Measurements from ENCODE around the gene KIAA1549.

KIAA1549 gene

DNA sequence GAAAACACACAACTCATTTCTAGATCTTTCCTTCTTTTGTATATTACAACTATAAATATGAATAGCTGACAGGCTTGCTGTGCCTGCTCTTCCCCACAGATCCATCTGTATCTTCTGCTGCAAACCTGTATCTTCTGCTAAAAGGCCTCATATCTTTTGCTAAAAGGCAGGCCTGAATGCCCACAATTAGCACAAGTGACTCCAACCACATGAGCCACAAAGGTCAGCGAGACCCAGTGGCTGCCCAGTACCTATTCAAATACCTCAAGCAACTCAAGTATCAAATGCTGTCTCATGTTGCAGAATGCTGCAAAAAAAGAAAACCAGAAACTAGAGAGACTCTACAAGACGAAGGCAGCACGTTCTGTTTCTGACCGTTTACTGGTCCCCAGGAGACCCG is 128.7 kb downstream of the KIAA1549 start:
- Histone ChIP-seq H3K27ac (ENCODE audit: low read depth, low read length) (no peak overlapping the region), H3K4me3 (ENCODE audit: low read depth in 1 of 5, low read length in 5 of 5) (no peak overlapping the region), H3K4me1 (ENCODE audit: control insufficient read depth in 5 of 5, insufficient read depth in 5 of 5, low read length in 5 of 5) (no peaks in the 10 kb centered on the region), H3K9ac (ENCODE audit: low read length in 5 of 5) (no peak overlapping the region), H3K36me3 (ENCODE audit: control insufficient read depth in 5 of 5, insufficient read depth in 5 of 5, low read length in 5 of 5) (peaks cover 0 to 3% (median 0%) of the 10 kb centered on the region in 5 donors), H3K9me3 (ENCODE audit: control insufficient read depth in 5 of 5, low read length in 5 of 5) (peaks cover 0 to 4% (median 1%) of the 10 kb centered on the region in 5 donors), H3K27me3 (ENCODE audit: control insufficient read depth in 5 of 5, insufficient read depth in 4 of 5, low read length in 5 of 5) (no peaks in the 10 kb centered on the region)

DNA sequence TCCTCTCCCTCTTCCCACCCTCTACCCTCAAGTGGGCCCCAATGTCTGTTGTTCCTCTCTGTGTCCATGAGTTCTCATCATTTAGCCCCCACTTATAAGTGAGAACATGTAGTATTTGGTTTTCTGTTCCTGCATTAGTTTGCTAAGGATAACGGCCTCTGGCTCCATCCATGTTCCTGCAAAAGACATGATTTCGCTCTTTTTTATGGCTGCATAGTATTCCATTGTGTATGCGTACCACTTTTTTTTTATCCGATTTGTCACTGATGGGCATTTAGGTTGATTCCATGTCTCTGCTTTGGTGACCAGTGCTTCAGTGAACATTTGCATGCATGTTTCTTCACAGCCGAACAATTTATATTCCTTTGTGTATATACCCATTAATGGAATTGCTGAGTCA is 131.5 kb downstream of the KIAA1549 start:
- H3K4me1 ChIP-seq (ENCODE audit: control insufficient read depth in 5 of 5, insufficient read depth in 5 of 5, low read length in 5 of 5) = no peaks in the 10 kb centered on the region
- H3K9me3 ChIP-seq (ENCODE audit: control insufficient read depth in 5 of 5, low read length in 5 of 5) = no peaks in the 10 kb centered on the region
- H3K4me3 ChIP-seq (ENCODE audit: low read depth in 1 of 5, low read length in 5 of 5) = no peak overlapping the region
- H3K27ac ChIP-seq (ENCODE audit: low read depth, low read length) = no peak overlapping the region
- H3K36me3 ChIP-seq (ENCODE audit: control insufficient read depth in 5 of 5, insufficient read depth in 5 of 5, low read length in 5 of 5) = no peaks in the 10 kb centered on the region
- no peak overlapping the region for H3K9ac ChIP-seq (ENCODE audit: low read length in 5 of 5)
- H3K27me3 ChIP-seq (ENCODE audit: control insufficient read depth in 5 of 5, insufficient read depth in 4 of 5, low read length in 5 of 5) = no peaks in the 10 kb centered on the region

DNA sequence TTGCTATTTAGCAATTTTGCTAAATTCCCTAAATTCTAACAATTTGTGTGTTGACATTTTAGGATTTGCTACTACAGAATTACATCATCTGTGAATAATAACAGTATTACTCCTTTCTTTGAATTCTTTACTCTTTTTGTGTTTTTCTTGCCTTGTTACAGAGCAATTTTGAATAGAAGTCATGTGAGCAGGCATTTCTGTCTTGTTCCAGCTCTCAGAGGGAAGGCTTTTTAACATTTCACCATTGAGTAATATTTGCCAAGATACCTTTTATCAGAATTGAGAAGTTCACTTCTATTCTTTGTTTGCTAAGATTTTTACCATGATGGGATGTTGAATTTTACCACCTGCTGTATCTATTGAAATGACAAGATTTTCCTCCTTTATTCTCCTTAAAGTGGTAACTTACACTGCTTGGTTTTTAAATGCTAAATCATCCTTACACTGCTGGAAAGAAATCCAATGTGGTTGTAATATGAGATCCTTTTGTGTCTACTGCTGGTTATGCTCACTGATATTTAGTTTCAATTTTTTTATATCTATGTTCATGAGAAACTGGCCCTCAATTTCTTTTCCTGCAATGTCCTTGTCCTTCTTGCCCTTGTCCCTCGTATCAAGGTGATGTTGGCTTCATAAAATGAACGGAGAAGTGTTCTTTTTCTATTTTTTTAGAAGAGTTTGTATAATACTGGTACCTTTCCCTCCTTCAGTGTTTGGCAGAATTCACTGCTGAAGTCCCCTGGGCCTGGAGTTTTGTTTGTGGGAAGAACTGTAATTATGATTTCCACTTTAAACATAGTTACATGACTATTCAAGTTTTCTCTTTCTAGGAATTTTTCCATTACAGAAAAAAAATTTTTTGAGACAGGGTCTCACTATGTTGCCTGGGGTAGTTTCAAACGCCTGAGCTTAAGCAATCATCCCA is 132.9 kb downstream of the KIAA1549 start:
- no peaks in the 10 kb centered on the region for H3K36me3 ChIP-seq (ENCODE audit: control insufficient read depth in 5 of 5, insufficient read depth in 5 of 5, low read length in 5 of 5)
- H3K4me3 ChIP-seq (ENCODE audit: low read depth in 1 of 5, low read length in 5 of 5) = no peak overlapping the region
- H3K27ac ChIP-seq (ENCODE audit: low read depth, low read length) = no peak overlapping the region
- H3K9ac ChIP-seq (ENCODE audit: low read length in 5 of 5) = no peak overlapping the region
- no peaks in the 10 kb centered on the region for H3K27me3 ChIP-seq (ENCODE audit: control insufficient read depth in 5 of 5, insufficient read depth in 4 of 5, low read length in 5 of 5)
- H3K4me1 ChIP-seq (ENCODE audit: control insufficient read depth in 5 of 5, insufficient read depth in 5 of 5, low read length in 5 of 5) = no peaks in the 10 kb centered on the region
- no peaks in the 10 kb centered on the region for H3K9me3 ChIP-seq (ENCODE audit: control insufficient read depth in 5 of 5, low read length in 5 of 5)

DNA sequence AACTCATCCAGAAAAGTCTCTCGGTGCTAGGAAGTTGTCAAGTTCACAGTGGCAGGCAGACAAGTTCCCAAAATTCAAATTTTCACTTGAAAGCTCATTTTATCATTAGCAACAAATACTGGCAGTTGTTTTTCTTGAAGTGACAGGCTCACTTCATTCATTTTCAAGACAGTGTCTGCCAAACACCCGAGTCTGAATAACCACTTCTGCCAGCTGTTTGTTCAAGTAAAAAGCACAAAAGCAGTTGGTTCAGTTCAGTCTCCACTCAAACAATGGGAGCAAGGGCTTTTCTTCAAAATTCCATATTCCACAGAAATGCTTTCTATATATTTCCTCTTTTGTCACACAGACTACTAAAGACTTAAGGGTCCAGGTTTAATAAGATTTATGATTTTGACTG is 135.5 kb downstream of the KIAA1549 start:
- no peaks in the 10 kb centered on the region for H3K27me3 ChIP-seq (ENCODE audit: control insufficient read depth in 5 of 5, insufficient read depth in 4 of 5, low read length in 5 of 5)
- H3K36me3 ChIP-seq (ENCODE audit: control insufficient read depth in 5 of 5, insufficient read depth in 5 of 5, low read length in 5 of 5) = peaks cover 0 to 2% (median 0%) of the 10 kb centered on the region in 5 donors
- H3K4me1 ChIP-seq (ENCODE audit: control insufficient read depth in 5 of 5, insufficient read depth in 5 of 5, low read length in 5 of 5) = no peaks in the 10 kb centered on the region
- no peak overlapping the region for H3K9ac ChIP-seq (ENCODE audit: low read length in 5 of 5)
- no peak overlapping the region for H3K27ac ChIP-seq (ENCODE audit: low read depth, low read length)
- no peak overlapping the region for H3K4me3 ChIP-seq (ENCODE audit: low read depth in 1 of 5, low read length in 5 of 5)
- no peaks in the 10 kb centered on the region for H3K9me3 ChIP-seq (ENCODE audit: control insufficient read depth in 5 of 5, low read length in 5 of 5)

DNA sequence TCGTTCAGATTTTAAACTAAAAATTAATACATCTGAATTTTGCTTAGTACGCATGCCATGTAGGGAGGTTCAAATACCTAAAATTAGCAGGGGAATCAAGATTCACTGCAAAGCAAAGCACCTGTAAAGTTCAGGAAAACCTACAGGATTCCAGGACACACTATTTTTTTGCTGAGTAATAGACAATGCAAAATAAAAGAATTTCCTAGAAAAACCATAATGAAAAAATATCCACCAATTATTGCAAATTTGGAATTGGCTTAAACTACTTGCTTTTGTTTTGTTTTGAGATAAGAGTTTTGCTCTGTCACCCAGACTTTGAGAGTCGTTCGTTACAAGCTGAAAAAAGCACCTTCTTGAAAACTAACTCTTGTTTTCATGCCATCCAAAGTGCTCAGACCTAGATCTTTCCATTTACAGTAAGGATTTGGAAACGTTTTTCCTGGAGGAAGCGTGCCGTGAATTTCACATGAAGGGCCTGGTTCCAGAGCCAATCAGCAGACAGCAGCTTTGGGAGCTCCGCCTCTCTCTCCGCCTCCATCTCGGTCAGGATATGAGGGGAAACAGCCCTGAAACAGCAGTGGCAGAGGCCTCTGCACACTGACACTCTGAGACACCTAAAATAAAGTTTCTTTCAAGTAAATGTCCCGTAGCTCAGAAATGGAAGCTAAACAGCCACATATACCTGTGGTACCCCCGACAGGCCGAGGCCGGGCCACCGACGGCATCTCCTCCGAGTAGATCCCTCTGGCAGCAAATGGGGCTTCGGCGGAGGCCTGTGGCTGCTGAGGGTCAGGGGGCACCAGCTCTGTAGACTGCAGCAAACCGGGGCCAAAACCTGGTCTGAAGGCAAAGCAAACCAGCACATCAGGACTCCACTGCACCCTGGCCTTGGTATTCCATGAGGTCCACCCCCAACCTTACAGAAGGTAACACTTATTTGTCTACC is 137.3 kb downstream of the KIAA1549 start:
- Histone ChIP-seq H3K4me3 (ENCODE audit: low read depth in 1 of 5, low read length in 5 of 5) (no peak overlapping the region), H3K27ac (ENCODE audit: low read depth, low read length) (no peak overlapping the region), H3K9me3 (ENCODE audit: control insufficient read depth in 5 of 5, low read length in 5 of 5) (no peaks in the 10 kb centered on the region), H3K36me3 (ENCODE audit: control insufficient read depth in 5 of 5, insufficient read depth in 5 of 5, low read length in 5 of 5) (peaks cover 0 to 3% (median 0%) of the 10 kb centered on the region in 5 donors), H3K27me3 (ENCODE audit: control insufficient read depth in 5 of 5, insufficient read depth in 4 of 5, low read length in 5 of 5) (no peaks in the 10 kb centered on the region), H3K4me1 (ENCODE audit: control insufficient read depth in 5 of 5, insufficient read depth in 5 of 5, low read length in 5 of 5) (no peaks in the 10 kb centered on the region), H3K9ac (ENCODE audit: low read length in 5 of 5) (no peak overlapping the region)

DNA sequence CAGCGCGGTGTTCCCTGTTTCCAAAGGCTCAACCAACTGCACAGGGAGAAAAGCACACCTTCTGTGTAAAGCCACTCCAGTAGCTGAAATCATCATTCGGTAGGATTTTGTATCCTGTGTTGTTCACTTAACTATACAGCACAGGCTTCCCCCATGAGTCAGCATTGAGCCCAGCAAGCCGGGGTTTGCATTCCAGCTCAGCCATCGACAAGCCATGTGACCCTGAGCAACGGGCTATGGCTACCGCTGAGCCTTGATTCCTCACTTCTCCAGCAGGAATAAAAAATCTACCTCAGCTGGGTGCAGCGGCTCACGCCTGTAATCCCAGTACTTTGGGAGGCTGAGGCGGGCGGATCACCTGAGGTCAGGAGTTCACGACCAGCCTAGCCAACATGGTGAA is 139.1 kb downstream of the KIAA1549 start:
- H3K9me3 ChIP-seq (ENCODE audit: control insufficient read depth in 5 of 5, low read length in 5 of 5) = no peaks in the 10 kb centered on the region
- no peak overlapping the region for H3K4me3 ChIP-seq (ENCODE audit: low read depth in 1 of 5, low read length in 5 of 5)
- H3K27me3 ChIP-seq (ENCODE audit: control insufficient read depth in 5 of 5, insufficient read depth in 4 of 5, low read length in 5 of 5) = no peaks in the 10 kb centered on the region
- H3K9ac ChIP-seq (ENCODE audit: low read length in 5 of 5) = no peak overlapping the region
- H3K4me1 ChIP-seq (ENCODE audit: control insufficient read depth in 5 of 5, insufficient read depth in 5 of 5, low read length in 5 of 5) = peaks cover 0 to 5% (median 0%) of the 10 kb centered on the region in 5 donors
- H3K36me3 ChIP-seq (ENCODE audit: control insufficient read depth in 5 of 5, insufficient read depth in 5 of 5, low read length in 5 of 5) = peaks cover 0 to 3% (median 0%) of the 10 kb centered on the region in 5 donors
- no peak overlapping the region for H3K27ac ChIP-seq (ENCODE audit: low read depth, low read length)

DNA sequence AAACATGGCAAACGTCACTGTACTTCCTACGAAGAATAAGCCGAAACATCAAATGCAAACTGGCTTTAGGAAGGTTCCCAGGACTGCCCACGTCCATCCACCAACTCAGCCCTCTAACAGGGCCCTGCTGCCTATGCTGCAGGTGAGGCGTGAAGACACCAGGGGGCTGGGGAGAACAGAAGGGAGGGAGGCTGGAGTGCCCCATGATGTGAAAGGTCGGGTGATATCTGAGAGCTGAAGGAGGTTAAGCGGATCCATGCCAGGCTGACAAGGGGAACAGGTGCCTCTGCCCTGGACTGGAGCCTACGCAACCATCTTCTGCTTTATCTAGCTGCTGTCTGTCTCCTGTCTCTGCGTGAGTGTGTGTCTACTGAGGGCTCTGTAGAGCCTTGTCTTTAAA is 143.0 kb downstream of the KIAA1549 start:
- H3K27ac ChIP-seq (ENCODE audit: low read depth, low read length) = no peak overlapping the region
- H3K36me3 ChIP-seq (ENCODE audit: control insufficient read depth in 5 of 5, insufficient read depth in 5 of 5, low read length in 5 of 5) = peaks cover 0 to 3% (median 0%) of the 10 kb centered on the region in 5 donors
- peak overlapping the region in 4 of 5 donors; percentile 18 to 48 (median 24) for H3K4me3 ChIP-seq (ENCODE audit: low read depth in 1 of 5, low read length in 5 of 5)
- peaks cover 0 to 5% (median 0%) of the 10 kb centered on the region in 5 donors for H3K4me1 ChIP-seq (ENCODE audit: control insufficient read depth in 5 of 5, insufficient read depth in 5 of 5, low read length in 5 of 5)
- H3K9ac ChIP-seq (ENCODE audit: low read length in 5 of 5) = no peak overlapping the region
- no peaks in the 10 kb centered on the region for H3K27me3 ChIP-seq (ENCODE audit: control insufficient read depth in 5 of 5, insufficient read depth in 4 of 5, low read length in 5 of 5)
- no peaks in the 10 kb centered on the region for H3K9me3 ChIP-seq (ENCODE audit: control insufficient read depth in 5 of 5, low read length in 5 of 5)

DNA sequence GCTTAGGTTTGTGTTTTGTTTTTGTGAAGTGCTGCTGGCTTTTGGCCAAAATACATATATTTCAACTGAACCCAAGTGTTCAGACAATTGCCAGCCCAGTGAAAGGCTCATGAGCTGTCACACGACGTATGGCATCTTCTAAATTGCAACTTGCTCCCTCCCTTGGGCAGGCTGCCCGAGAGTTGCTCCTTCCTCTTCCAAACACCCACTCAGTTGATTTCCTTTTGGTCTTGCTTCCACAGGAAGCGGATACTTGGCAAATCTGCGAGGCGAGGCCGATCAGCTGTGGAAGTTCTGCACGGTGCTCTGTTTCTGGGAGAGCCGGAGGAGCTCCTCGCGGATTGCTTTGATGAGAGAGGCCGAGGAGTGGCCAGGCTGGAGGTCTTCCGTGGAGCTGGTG is 143.6 kb downstream of the KIAA1549 start:
- no peak overlapping the region for H3K9ac ChIP-seq (ENCODE audit: low read length in 5 of 5)
- no peaks in the 10 kb centered on the region for H3K9me3 ChIP-seq (ENCODE audit: control insufficient read depth in 5 of 5, low read length in 5 of 5)
- peak overlapping the region in 4 of 5 donors; percentile 18 to 48 (median 24) for H3K4me3 ChIP-seq (ENCODE audit: low read depth in 1 of 5, low read length in 5 of 5)
- peaks cover 0 to 5% (median 0%) of the 10 kb centered on the region in 5 donors for H3K4me1 ChIP-seq (ENCODE audit: control insufficient read depth in 5 of 5, insufficient read depth in 5 of 5, low read length in 5 of 5)
- H3K27ac ChIP-seq (ENCODE audit: low read depth, low read length) = no peak overlapping the region
- peaks cover 0 to 3% (median 0%) of the 10 kb centered on the region in 5 donors for H3K36me3 ChIP-seq (ENCODE audit: control insufficient read depth in 5 of 5, insufficient read depth in 5 of 5, low read length in 5 of 5)
- H3K27me3 ChIP-seq (ENCODE audit: control insufficient read depth in 5 of 5, insufficient read depth in 4 of 5, low read length in 5 of 5) = no peaks in the 10 kb centered on the region

DNA sequence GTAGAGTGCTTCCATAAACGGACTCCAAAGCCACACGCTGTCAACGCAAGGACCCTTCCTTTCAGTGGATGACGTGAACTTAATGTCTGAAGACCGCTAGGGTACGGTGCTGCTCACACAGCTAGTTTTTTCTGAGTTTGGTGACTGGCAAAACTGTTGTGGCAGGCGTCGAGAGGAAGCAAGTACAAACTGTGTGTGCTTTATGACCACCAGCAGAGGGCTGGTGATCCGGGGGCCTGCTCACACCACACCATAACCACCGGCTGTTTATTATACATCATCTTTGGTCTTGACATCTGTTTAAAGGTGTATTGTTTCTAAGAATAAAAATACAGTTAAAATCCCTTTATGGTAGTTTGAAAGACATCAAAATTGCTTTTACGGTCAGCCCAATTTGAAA is 146.1 kb downstream of the KIAA1549 start:
- Histone ChIP-seq H3K9ac (ENCODE audit: low read length in 5 of 5) (no peak overlapping the region), H3K4me3 (ENCODE audit: low read depth in 1 of 5, low read length in 5 of 5) (no peak overlapping the region), H3K4me1 (ENCODE audit: control insufficient read depth in 5 of 5, insufficient read depth in 5 of 5, low read length in 5 of 5) (peaks cover 0 to 5% (median 0%) of the 10 kb centered on the region in 5 donors), H3K27ac (ENCODE audit: low read depth, low read length) (no peak overlapping the region), H3K27me3 (ENCODE audit: control insufficient read depth in 5 of 5, insufficient read depth in 4 of 5, low read length in 5 of 5) (no peaks in the 10 kb centered on the region), H3K36me3 (ENCODE audit: control insufficient read depth in 5 of 5, insufficient read depth in 5 of 5, low read length in 5 of 5) (no peaks in the 10 kb centered on the region), H3K9me3 (ENCODE audit: control insufficient read depth in 5 of 5, low read length in 5 of 5) (no peaks in the 10 kb centered on the region)

DNA sequence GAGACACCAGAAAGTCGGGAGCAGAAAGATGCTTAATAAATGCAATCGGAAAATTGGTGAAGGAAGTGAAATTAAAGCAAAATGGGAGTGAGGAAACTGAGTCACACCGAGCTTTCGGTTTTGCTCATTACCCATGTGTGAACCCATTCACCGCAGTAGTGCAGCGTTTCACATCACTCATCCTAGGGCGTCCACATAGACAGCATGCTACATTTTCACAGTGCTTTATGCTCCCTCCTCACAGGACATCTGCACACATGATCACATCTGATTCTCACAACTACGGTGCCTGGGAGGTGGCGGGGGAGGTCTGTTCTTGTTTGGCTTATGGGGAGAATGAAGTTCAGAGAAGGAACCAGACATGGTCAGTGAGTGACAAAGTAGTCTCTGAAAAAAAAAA is 146.6 kb downstream of the KIAA1549 start:
- H3K9ac ChIP-seq (ENCODE audit: low read length in 5 of 5) = no peak overlapping the region
- H3K9me3 ChIP-seq (ENCODE audit: control insufficient read depth in 5 of 5, low read length in 5 of 5) = no peaks in the 10 kb centered on the region
- H3K27ac ChIP-seq (ENCODE audit: low read depth, low read length) = no peak overlapping the region
- no peaks in the 10 kb centered on the region for H3K36me3 ChIP-seq (ENCODE audit: control insufficient read depth in 5 of 5, insufficient read depth in 5 of 5, low read length in 5 of 5)
- no peaks in the 10 kb centered on the region for H3K27me3 ChIP-seq (ENCODE audit: control insufficient read depth in 5 of 5, insufficient read depth in 4 of 5, low read length in 5 of 5)
- H3K4me3 ChIP-seq (ENCODE audit: low read depth in 1 of 5, low read length in 5 of 5) = no peak overlapping the region
- H3K4me1 ChIP-seq (ENCODE audit: control insufficient read depth in 5 of 5, insufficient read depth in 5 of 5, low read length in 5 of 5) = peaks cover 0 to 5% (median 0%) of the 10 kb centered on the region in 5 donors
